Measurements from ENCODE around the gene COPS9.

The COPS9 gene

GRCh38 chr2:240132651-240132980 is 3.5 kb downstream of the COPS9 start:
- DNase-seq = no peak

GRCh38 chr2:240131941-240132650 is 4.0 kb downstream of the COPS9 start:
- no peak for DNase-seq

- no peak for DNase-seq
Measured at GRCh38 chr2:240131296-240131695, 4.8 kb downstream of the COPS9 start.

- no peak for DNase-seq
Measured at GRCh38 chr2:240130393-240131195, 5.5 kb downstream of the COPS9 start.

GRCh38 chr2:240129731-240130392 is 6.2 kb downstream of the COPS9 start:
- DNase-seq = no peak

- DNase-seq = no peak
Measured at GRCh38 chr2:240129311-240129710, 6.8 kb downstream of the COPS9 start.

GRCh38 chr2:240128608-240129145 is 7.4 kb downstream of the COPS9 start:
- no peak for DNase-seq

- DNase-seq = no peak
Measured at GRCh38 chr2:240127911-240128607, 8.0 kb downstream of the COPS9 start.

- no peak for DNase-seq
Measured at GRCh38 chr2:240127191-240127750, 8.8 kb downstream of the COPS9 start.

GRCh38 chr2:240126731-240127130 is 9.4 kb downstream of the COPS9 start:
- DNase-seq = no peak

GRCh38 chr2:240125742-240126141 is 10.4 kb downstream of the COPS9 start:
- no peak for DNase-seq

GRCh38 chr2:240124651-240125030 is 11.5 kb downstream of the COPS9 start:
- DNase-seq = no peak

GRCh38 chr2:240123821-240124650 is 12.1 kb downstream of the COPS9 start:
- no peak for DNase-seq

GRCh38 chr2:240121675-240122074 is 14.4 kb downstream of the COPS9 start:
- DNase-seq = no peak

- DNase-seq = no peak
Measured at GRCh38 chr2:240121190-240121589, 14.9 kb downstream of the COPS9 start.

GRCh38 chr2:240114233-240114632 is 21.9 kb downstream of the COPS9 start:
- no peak for DNase-seq

GRCh38 chr2:240112914-240113690 is 23.0 kb downstream of the COPS9 start:
- DNase-seq = no peak

GRCh38 chr2:240111253-240111652 is 24.9 kb downstream of the COPS9 start:
- no peak for DNase-seq

- DNase-seq = no peak
Measured at GRCh38 chr2:240109386-240109785, 26.7 kb downstream of the COPS9 start.

- DNase-seq = no peak
Measured at GRCh38 chr2:240107477-240107796, 28.7 kb downstream of the COPS9 start.
